ENCODE results near the gene SBK2.
"Not testable (repeated sequence)": the region's sequence is repeated elsewhere in the genome, so short reads cannot be mapped to it uniquely, and the experiment has no call there.

- TF ChIP-seq CTCF (IDR thresholded peaks at IDR 0.05; ENCODE audit: insufficient read depth, low read length, poor library complexity, severe bottlenecking); EZH2phosphoT487 (conservative IDR thresholded peaks at IDR 0.05; ENCODE audit: low read length): not testable (repeated sequence)
Measured at GRCh38 chr19:55496820-55497219, 40.1 kb downstream of the SBK2 start.
